SK-N-SH treated with all-trans-retinoic acid at 6 μM for 48 hours (cell line): Measurements from ENCODE around the gene PDE4B.
"Not testable (repeated sequence)": the region's sequence is repeated elsewhere in the genome, so short reads cannot be mapped to it uniquely, and the experiment has no call there.

Experiments used
- ATAC-seq: fragments of 200-7000 bp; cut with Tn5 transposase; 3 replicates; pipeline ENCODE4 v1.9.1; 2020; ENCODE audit warnings: mild to moderate bottlenecking, moderate library complexity
- ARNTL ChIP-seq: fragments of 450-650 bp; formaldehyde crosslinking; IDR thresholded peaks from 2 replicates; pipeline ENCODE4 v1.5.0; 2020; ENCODE audit warnings: low read depth, mild to moderate bottlenecking, moderate library complexity, borderline replicate concordance
- BACH2 ChIP-seq: fragments of 250-450 bp; sonication (Bioruptor Pico); IDR thresholded peaks from 2 replicates; pipeline ENCODE4 v1.9.0; 2021; ENCODE audit warnings: mild to moderate bottlenecking, borderline replicate concordance
- CREB5 ChIP-seq: fragments of 250-450 bp; sonication (Bioruptor Pico); IDR thresholded peaks from 2 replicates; pipeline ENCODE4 v1.5.1; 2020; ENCODE audit warnings: low read depth, mild to moderate bottlenecking, moderate library complexity
- CSDC2 ChIP-seq: fragments of 250-450 bp; sonication (Bioruptor Pico); IDR thresholded peaks from 2 replicates; pipeline ENCODE4 v1.5.0; 2020; ENCODE audit warnings: mild to moderate bottlenecking, moderate library complexity
- GLIS3 ChIP-seq: fragments of 250-450 bp; sonication (Bioruptor Pico); IDR thresholded peaks from 2 replicates; pipeline ENCODE4 v1.5.0; 2020; ENCODE audit warnings: mild to moderate bottlenecking, moderate library complexity
- PATZ1 ChIP-seq: fragments of 250-450 bp; sonication (Bioruptor Pico); IDR thresholded peaks from 2 replicates; pipeline ENCODE4 v1.8.0; 2020; ENCODE audit warnings: mild to moderate bottlenecking, moderate library complexity, borderline replicate concordance
- POU6F1 ChIP-seq: fragments of 250-450 bp; sonication (Bioruptor Pico); IDR thresholded peaks from 2 replicates; pipeline ENCODE4 v1.8.0; 2021; ENCODE audit warnings: low read depth, mild to moderate bottlenecking, moderate library complexity, borderline replicate concordance
- PPARA ChIP-seq: fragments of 250-450 bp; sonication (Bioruptor Pico); IDR thresholded peaks from 2 replicates; pipeline ENCODE4 v1.5.0; 2020; ENCODE audit warnings: mild to moderate bottlenecking, borderline replicate concordance
- RARB ChIP-seq: fragments of 250-450 bp; sonication (Bioruptor Pico); IDR thresholded peaks from 2 replicates; pipeline ENCODE4 v1.8.0; 2021; ENCODE audit warnings: mild to moderate bottlenecking, moderate library complexity
- SNAI2 ChIP-seq: fragments of 250-450 bp; sonication (Bioruptor Pico); IDR thresholded peaks from 2 replicates; pipeline ENCODE4 v1.5.0; 2020; ENCODE audit warnings: mild to moderate bottlenecking, moderate library complexity
- TOX ChIP-seq: fragments of 250-450 bp; sonication (Bioruptor Pico); IDR thresholded peaks from 2 replicates; pipeline ENCODE4 v1.8.0; 2021; ENCODE audit warnings: mild to moderate bottlenecking, moderate library complexity, borderline replicate concordance
- TSHZ2 ChIP-seq: fragments of 250-450 bp; sonication (Bioruptor Pico); IDR thresholded peaks from 2 replicates; pipeline ENCODE4 v1.5.0; 2020; ENCODE audit warnings: mild to moderate bottlenecking, moderate library complexity
- ZC3H10 ChIP-seq: fragments of 250-450 bp; sonication (Bioruptor Pico); IDR thresholded peaks from 2 replicates; pipeline ENCODE4 v1.5.1; 2021; ENCODE audit warnings: mild to moderate bottlenecking, moderate library complexity
- ZFP3 ChIP-seq: fragments of 250-450 bp; sonication (Bioruptor Pico); IDR thresholded peaks from 2 replicates; pipeline ENCODE4 v1.5.0; 2020; ENCODE audit warnings: mild to moderate bottlenecking, moderate library complexity
- ZFP30 ChIP-seq: fragments of 450-650 bp; formaldehyde crosslinking; IDR thresholded peaks from 2 replicates; pipeline ENCODE4 v1.5.0; 2022; ENCODE audit warnings: mild to moderate bottlenecking, moderate library complexity
- ZNF565 ChIP-seq: fragments of 450-650 bp; formaldehyde crosslinking; conservative IDR thresholded peaks from 2 replicates; pipeline ENCODE4 v1.5.0; 2020; ENCODE audit warnings: low read depth, mild to moderate bottlenecking, moderate library complexity
- ZNF70 ChIP-seq: fragments of 450-650 bp; formaldehyde crosslinking; IDR thresholded peaks from 2 replicates; pipeline ENCODE4 v1.5.0; 2020; ENCODE audit warnings: mild to moderate bottlenecking, moderate library complexity
- ZNF8 ChIP-seq: fragments of 450-650 bp; formaldehyde crosslinking; IDR thresholded peaks from 2 replicates; pipeline ENCODE4 v1.5.0; 2020; ENCODE audit warnings: mild to moderate bottlenecking, moderate library complexity

Gene PDE4B

GRCh38 chr1:66085600-66085999 is 292.9 kb downstream of the PDE4B start:
- TF ChIP-seq CREB5 (CRISPR knock-in tag) (no peak), ZFP30 (no peak), ZNF565 (CRISPR knock-in tag) (no peak)
- ATAC-seq, result no peak

- ATAC-seq, result no peak
- no peak for TF ChIP-seq POU6F1
- no peak for TF ChIP-seq PATZ1 (CRISPR knock-in tag)
- TF ChIP-seq BACH2 (CRISPR knock-in tag), result no peak
- no peak for TF ChIP-seq TSHZ2 (CRISPR knock-in tag)
- TF ChIP-seq ARNTL (CRISPR knock-in tag), result no peak
- TF ChIP-seq ZNF70 (CRISPR knock-in tag), result no peak
- TF ChIP-seq ZNF8 (CRISPR knock-in tag), result no peak
- no peak for TF ChIP-seq TOX (CRISPR knock-in tag)
- no peak for TF ChIP-seq CSDC2
- TF ChIP-seq SNAI2, result no peak
Measured at GRCh38 chr1:66088787-66089186, 296.1 kb downstream of the PDE4B start.

- ATAC-seq, result no peak
- no peak for TF ChIP-seq POU6F1
- no peak for TF ChIP-seq RARB (CRISPR knock-in tag)
- no peak for TF ChIP-seq ZFP30
Measured at GRCh38 chr1:66090859-66091457, 298.3 kb downstream of the PDE4B start.

- no peak for ATAC-seq
- TF ChIP-seq ZNF70 (CRISPR knock-in tag) (no peak), ZC3H10 (CRISPR knock-in tag) (no peak), GLIS3 (CRISPR knock-in tag) (no peak), ARNTL (CRISPR knock-in tag) (no peak), SNAI2 (no peak), ZNF8 (CRISPR knock-in tag) (no peak), CSDC2 (no peak), BACH2 (CRISPR knock-in tag) (no peak), ZFP3 (no peak), PPARA (CRISPR knock-in tag) (no peak), TSHZ2 (CRISPR knock-in tag) (no peak), TOX (CRISPR knock-in tag) (no peak), ZFP30 (no peak), POU6F1 (no peak), RARB (CRISPR knock-in tag) (no peak), PATZ1 (CRISPR knock-in tag) (no peak)
Measured at GRCh38 chr1:66095190-66095589, 302.5 kb downstream of the PDE4B start.

GRCh38 chr1:66100959-66101358 is 308.3 kb downstream of the PDE4B start:
- ATAC-seq, result not testable (repeated sequence)
